RCC 7860 (cell line): ENCODE data around the gene NCAPD3.

Experiments
- DNase-seq: peaks from one replicate; pipeline ENCODE4 v3.0.0-alpha.2; 2015; ENCODE audit warnings: low spot score
- FAIRE-seq: peaks from 2 replicates; lab custom pipeline; 2012; peaks lifted over from hg19 to GRCh38; lab: Jason Lieb, UNC

Gene NCAPD3

GRCh38 chr11:134170177-134170918 lies 53.4 kb downstream of the NCAPD3 start:
- DNase-seq, result no peak
- no peak for FAIRE-seq

DNA sequence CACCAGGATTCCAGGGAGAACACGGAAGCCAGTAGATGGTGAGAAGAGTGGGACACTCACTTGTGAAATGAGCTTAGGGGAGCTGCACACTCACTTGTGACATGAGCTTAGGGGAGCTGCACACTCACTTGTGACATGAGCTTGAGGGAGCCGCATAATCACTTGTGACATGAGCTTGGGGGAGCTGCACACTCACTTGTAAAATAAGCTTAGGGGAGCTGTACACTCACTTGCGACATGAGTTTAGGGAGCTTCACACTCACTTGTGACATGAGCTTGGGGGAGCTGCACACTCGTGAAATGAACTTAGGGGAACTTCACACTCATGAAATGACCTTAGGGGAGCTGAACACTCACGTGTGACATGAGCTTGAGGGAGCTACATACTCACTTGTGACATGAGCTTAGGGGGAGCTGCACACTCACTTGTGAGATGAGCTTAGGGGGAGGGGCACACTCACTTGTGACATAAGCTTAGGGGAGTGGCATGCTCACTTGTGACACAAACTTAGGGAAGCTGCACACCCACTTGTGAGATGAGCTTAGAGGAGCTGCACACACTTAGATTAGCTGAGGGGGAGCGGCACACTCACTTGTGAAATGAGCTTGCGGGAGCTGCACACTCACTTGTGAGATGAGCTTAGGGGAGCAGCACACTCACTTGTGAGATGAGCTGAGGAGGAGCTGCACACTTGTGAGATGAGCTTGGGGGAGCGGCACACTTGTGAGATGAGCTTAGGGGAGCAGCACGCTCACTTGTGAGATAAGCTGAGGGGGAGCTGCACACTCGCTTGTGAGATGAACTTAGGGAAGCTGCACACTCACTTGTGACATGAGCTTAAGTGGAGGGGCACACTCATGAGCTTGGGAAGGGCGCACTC lies 59.0 kb downstream of the NCAPD3 start:
- no peak for FAIRE-seq

DNA sequence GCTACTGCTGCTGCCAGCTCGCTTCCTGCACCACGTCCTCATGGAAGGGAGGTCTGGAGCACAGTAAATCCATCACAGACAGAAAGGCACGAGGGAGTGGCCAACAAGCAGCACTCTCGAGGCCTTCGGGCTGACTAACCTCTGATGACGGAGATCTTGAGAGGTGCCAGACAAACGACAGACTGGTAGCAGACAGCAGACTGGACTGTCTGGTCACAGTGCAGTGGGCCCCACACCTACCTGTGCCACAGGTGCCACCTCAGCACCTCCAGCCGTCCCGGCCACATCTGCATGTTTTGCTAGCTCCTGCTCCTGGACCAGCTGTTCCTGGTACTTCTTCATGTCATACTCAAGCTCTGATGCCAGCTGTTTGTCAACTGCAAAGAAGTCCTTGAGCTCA lies 64.1 kb downstream of the NCAPD3 start:
- FAIRE-seq, result no peak

More for the DNA sequence above, 59.0 kb downstream of the NCAPD3 start:
- DNase-seq, result no peak

DNA sequence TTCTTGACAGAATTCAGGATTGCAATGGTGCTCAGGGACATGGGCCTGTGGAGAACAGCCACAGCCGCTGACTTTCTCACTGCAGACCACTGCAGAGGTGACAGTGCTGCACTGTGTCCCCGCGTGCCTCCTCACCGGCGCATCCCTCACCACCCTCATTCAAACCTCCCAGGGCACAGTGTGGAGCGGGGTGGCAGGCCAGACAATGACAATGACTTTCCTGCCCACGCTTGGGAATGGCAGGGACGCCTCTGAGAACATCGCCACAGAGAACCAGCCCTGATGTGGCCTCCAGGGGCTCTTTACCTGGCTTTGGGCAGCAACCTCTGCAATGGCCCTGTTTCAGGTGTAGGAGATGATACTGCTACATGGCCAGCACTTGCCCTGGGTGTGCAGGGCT lies 65.7 kb downstream of the NCAPD3 start:
- DNase-seq (no peak), FAIRE-seq (no peak)

More for the DNA sequence above, 64.1 kb downstream of the NCAPD3 start:
- no peak for DNase-seq

DNA sequence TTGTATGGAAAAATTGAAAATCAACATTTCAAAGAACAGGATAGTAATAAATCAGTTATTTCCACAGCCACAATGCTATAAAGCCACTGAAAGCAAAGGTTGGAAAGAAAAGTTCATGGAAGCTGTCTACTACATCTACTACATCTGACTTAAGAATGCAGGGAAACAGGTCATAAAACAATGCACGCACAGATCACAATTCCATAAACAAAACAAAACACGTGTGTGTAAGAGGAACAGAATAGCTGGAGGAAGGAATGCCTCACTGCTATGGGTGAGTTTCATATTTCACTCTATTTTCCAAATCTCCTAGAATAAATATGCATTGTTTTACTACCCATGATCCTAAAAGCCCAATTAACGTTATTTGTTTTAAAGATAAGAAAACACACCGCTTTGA lies 66.3 kb downstream of the NCAPD3 start:
- DNase-seq, result no peak
- FAIRE-seq, result no peak

GRCh38 chr11:134155946-134156865 lies 67.6 kb downstream of the NCAPD3 start:
- FAIRE-seq (no peak), DNase-seq (no peak)

- DNase-seq (no peak), FAIRE-seq (no peak)
These were observed 68.3 kb downstream of the NCAPD3 start for GRCh38 chr11:134155456-134155855.

DNA sequence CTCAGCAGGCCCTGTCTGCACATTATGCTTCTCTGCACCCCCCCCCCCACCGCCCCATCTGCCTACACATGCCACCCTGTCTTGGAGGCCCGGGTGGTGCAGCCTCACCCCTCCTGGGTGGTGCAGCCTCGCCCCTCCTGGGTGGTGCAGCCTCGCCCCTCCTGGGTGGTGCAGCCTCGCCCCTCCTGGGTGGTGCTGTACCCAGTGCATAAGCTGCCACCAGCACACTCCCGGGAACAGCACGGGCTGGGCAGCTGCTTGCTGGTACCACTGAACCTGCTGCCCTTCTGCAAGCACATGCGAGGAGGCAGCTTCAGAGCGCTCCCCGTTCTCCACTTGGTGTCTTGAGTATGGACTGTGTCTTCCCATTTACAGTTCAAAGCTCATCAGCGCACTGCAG lies 69.3 kb downstream of the NCAPD3 start:
- FAIRE-seq, result no peak
- no peak for DNase-seq

- DNase-seq (no peak), FAIRE-seq (no peak)
These were observed 70.4 kb downstream of the NCAPD3 start for GRCh38 chr11:134153147-134153905.

GRCh38 chr11:134152696-134153095 lies 71.1 kb downstream of the NCAPD3 start:
- FAIRE-seq, result no peak
- DNase-seq, result no peak

DNA sequence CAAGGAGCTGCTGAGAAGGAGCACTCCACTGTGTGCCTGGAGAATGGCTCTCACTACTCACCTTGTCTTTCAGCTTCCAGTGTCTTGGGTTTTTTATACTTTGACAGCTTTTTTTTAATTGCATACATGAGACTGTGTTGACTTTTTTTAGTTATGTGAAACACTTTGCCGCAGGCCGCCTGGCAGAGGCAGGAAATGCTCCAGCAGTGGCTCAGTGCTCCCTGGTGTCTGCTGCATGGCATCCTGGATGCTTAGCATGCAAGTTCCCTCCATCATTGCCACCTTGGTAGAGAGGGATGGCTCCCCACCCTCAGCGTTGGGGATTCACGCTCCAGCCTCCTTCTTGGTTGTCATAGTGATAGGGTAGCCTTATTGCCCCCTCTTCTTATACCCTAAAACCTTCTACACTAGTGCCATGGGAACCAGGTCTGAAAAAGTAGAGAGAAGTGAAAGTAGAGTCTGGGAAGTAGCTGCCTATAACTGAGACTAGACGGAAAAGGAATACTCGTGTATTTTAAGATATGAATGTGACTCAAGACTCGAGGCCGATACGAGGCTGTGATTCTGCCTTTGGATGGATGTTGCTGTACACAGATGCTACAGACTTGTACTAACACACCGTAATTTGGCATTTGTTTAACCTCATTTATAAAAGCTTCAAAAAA lies 72.6 kb downstream of the NCAPD3 start:
- FAIRE-seq (no peak), DNase-seq (no peak)

DNA sequence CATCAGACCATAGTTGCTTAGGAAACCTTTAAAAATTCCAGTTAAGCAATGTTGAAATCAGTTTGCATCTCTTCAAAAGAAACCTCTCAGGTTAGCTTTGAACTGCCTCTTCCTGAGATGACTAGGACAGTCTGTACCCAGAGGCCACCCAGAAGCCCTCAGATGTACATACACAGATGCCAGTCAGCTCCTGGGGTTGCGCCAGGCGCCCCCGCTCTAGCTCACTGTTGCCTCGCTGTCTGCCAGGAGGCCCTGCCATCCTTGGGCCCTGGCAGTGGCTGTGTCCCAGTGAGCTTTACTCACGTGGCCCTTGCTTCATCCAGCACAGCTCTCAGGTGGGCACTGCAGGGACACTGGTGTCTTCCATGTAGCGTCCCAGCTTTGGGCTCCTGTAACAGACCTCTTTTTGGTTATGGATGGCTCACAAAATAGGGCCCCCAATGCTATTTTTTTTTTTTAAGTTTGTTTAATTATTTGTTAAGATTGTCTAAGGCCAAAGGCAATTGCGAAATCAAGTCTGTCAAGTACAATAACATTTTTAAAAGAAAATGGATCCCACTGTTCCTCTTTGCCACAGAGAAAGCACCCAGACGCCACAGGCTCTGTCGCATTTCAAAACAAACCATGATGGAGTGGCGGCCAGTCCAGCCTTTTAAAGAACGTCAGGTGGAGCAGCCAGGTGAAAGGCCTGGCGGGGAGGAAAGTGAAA lies 73.4 kb downstream of the NCAPD3 start:
- FAIRE-seq, result no peak
- DNase-seq, result no peak

- no peak for FAIRE-seq
These were observed 74.4 kb downstream of the NCAPD3 start for GRCh38 chr11:134149371-134149770.

DNA sequence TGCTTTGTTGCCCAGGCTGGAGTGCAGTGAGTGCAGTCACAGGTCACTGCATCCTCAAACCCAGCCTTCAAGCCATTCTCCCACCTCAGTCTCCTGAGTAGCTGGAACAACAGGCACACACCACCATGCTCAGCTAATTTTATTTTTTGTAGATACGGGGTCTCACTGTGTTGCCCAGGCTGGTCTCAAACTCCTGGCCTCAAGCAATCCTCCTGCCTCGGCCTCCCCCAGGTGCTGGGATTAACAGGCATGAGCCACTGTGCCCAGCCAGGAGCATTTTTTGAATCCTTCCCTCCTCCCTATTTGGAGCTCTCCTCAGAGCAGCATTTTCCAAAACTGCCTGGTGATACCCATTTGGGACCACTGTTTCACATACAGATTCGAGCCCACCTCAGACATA lies 77.2 kb downstream of the NCAPD3 start:
- no peak for FAIRE-seq

More at GRCh38 chr11:134149371-134149770, 74.4 kb downstream of the NCAPD3 start:
- no peak for DNase-seq

GRCh38 chr11:134145715-134146114 lies 78.1 kb downstream of the NCAPD3 start:
- DNase-seq, result no peak
- no peak for FAIRE-seq

More for the DNA sequence above, 77.2 kb downstream of the NCAPD3 start:
- no peak for DNase-seq

- DNase-seq (no peak), FAIRE-seq (no peak)
These were observed 79.0 kb downstream of the NCAPD3 start for GRCh38 chr11:134144744-134145143.

DNA sequence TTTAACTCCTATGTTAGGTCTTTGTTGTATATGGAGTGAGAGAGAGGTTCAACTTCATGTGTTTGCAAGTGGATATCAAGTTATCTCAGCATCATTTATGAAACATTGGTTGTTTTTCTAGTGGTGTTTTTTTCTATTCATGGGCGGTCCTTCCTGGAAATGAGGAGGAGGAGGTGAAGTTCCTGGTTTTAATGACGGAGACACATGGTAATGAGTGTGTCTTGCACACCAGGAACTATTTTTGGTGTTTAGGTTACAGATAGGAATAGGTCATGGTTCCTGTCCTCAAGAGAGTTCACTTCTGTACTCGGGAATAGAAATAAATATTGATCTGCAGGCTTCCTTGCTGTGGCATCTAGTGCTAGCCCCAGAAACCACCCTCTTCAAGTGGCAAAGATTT lies 80.0 kb downstream of the NCAPD3 start:
- DNase-seq (no peak), FAIRE-seq (no peak)

DNA sequence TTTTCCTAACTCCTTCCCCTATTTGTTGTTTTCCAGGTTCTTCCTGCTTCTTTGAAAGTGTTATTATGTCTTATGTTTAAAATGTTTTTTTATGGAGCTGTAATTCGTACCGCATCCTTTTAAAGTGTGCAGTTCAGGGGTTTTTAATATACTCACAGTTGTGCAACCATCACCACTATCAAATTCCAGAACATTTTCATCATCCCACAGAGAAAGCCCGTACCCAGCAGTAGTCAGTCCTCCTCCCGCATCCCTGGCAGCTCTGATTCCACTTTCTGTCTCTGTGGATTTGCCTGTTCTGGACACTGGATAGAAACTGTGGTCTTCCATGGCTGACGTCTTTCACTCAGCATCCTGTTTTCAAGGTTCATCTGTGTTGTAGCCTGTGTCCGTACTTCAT lies 81.2 kb downstream of the NCAPD3 start:
- no peak for DNase-seq
- FAIRE-seq, result no peak

GRCh38 chr11:134140961-134141490 lies 82.7 kb downstream of the NCAPD3 start:
- no peak for DNase-seq
- FAIRE-seq, result no peak
